Subcutaneous adipose tissue (tissue), 4 donors: ENCODE measurements around the gene SPRING1. TPM values are rescaled to one million over a fixed set of nuclear protein-coding genes. Genes with fewer than 3 reads are reported as not detected.

Experiments used
- total RNA-seq, 4 donors: library from RNA; depleted of rRNA; stranded (reverse); fragments of >200 nt; gene quantifications; one replicate each; pipeline ENCODE4 v1.1.0, GENCODE V29; 2016
- TF ChIP-seq, protein P1 (sequence below): fragments of 450-650 bp; IDR thresholded peaks from one replicate; pipeline ENCODE4 v1.5.1; 2016; ENCODE audit warnings: low read depth, mild to moderate bottlenecking, control low read depth, antibody characterized with exemption, moderate library complexity

SPRING1 gene
- total RNA-seq, 4 donors from 2014 or later = 9.6 to 38.1 (median 16.8) TPM

DNA sequence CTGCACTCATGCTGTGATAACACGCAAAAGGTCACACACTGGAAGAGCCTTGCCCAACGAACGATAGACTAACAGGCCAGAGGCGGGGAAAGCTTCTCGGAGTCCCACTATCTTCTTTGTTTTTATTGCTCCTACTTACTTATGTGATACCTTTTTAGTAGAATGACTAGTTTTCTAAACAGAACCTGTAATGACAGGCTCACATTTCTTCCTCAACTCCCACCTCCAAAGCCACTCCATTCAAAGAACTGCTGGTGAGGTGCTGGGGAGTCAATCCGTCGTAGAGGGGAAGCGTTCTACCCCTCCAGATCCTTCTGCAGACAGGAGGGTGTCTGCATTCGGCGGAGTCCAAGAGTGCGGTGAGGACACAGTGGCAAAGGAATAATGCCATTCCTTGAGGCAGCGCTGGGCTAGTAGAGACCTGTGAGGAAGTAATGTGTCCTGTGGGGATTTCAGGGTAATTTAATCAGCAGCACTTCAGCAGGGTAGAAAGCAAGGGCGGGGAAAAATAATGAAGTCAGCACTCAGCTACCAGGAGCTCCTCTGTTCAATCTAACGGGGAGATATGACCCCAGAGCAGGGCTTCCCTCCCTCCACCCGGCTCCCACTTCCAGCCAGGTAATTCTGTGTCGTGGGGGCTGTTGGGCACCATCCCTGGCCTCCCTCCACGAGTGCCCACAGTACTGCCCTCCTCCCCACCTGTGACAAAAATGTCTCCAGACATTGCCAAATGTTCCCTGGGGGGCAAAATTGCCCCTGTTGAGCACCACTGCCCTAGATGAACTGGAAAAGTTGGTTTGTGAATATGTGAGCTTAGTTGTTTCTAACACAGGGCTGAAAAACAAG lies 25.2 kb downstream of the SPRING1 start:
- TF ChIP-seq, protein P1, sequence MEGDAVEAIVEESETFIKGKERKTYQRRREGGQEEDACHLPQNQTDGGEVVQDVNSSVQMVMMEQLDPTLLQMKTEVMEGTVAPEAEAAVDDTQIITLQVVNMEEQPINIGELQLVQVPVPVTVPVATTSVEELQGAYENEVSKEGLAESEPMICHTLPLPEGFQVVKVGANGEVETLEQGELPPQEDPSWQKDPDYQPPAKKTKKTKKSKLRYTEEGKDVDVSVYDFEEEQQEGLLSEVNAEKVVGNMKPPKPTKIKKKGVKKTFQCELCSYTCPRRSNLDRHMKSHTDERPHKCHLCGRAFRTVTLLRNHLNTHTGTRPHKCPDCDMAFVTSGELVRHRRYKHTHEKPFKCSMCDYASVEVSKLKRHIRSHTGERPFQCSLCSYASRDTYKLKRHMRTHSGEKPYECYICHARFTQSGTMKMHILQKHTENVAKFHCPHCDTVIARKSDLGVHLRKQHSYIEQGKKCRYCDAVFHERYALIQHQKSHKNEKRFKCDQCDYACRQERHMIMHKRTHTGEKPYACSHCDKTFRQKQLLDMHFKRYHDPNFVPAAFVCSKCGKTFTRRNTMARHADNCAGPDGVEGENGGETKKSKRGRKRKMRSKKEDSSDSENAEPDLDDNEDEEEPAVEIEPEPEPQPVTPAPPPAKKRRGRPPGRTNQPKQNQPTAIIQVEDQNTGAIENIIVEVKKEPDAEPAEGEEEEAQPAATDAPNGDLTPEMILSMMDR = no peak

DNA sequence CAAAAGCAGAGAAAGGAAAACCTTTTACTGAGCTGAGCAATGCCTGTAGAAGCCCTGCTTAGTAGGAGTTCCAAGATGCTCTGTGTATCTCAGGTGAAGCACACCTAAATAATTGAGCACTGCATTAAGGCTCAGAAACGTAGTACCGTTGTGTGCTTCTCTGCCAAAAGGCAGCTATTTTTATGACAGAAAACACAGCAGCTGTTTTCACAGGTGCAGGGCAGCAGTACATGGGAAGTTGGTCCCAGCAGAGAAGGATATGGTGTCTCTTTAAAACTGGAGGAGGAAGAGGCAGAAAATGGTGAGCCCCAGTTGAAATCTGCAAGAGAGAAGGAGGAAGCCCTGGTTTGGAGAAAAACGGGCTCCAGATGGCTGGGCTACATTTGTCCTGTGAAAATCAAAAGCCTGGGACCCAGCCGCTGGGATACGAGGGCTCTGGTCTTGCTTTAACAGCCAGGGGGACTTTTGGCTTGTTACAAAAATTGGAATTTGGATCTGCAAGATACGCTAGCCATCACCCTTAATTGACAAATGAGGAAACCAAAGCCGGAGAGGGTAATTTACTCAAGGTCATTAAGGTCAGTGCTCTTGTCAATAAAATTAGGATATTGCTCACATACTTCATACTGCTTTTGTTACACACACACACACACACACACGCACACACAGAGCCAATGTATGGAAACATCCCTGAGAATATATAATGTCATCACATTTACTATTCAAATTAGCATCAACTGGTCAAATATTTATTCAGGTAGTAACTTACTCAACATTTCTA lies 27.3 kb downstream of the SPRING1 start:
- TF ChIP-seq, protein P1 = no peak

DNA sequence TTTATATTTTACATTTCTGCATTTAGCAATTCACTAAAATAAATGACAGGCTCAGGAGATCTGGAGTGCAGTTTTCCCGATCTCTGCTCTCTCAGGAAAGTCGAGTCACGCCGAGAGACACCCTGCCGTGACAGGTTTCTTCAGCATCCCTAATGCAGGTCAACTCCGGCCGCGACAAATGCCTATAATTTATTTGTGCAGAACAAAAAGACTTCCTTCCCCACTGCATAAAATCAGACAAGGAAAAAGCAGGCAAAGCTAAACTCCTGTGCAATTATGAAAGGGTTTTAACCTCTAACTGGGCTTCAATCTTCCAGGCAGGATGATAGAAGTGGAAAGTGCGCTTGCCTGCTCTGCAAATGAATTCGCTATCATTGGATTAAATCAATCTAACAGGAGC lies 28.1 kb downstream of the SPRING1 start:
- TF ChIP-seq, protein P1 = no peak

DNA sequence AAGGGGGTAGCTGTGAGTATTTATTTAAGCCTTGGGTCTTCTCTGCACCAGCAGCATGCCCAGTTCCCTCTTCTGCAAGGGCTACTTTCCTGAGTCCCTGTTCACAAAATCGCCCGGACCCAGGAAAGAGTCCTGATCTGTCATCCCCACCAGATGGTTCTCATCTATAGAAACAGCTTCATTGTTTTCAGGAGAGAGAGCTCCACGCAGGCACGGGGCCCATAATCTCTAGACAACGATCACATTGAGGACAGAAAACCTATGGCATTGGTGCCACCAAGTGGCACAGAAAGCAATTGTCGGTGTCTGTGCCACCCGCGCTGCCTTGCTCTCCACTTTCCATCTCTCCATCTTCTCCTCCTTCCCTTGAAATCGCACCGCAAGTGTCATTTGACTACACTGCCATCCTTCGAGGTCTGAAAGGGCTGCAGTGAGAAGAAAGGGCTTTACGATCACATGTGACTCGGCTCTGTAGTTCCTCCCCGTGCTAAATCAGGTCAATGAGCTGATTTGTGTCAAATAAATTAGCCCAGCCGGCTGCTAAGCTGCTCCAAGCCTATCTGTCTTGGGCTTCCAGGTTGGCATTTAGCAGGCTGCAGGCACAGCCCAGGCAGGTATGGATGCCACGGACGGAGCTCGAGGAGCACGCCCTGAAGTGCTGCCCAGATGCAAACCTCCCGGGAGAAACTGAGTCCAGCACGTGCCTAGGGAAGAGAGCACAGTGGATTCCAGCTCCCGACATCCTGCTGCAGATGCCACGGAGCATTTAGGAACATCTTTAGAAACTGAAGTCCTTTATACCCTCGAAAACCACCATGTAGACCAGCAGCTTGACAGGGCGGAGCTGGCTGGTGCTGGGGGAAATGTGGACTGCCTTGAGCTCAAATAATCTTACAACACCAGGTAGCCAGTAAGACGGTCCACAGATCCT lies 28.8 kb downstream of the SPRING1 start:
- TF ChIP-seq, protein P1 = no peak

DNA sequence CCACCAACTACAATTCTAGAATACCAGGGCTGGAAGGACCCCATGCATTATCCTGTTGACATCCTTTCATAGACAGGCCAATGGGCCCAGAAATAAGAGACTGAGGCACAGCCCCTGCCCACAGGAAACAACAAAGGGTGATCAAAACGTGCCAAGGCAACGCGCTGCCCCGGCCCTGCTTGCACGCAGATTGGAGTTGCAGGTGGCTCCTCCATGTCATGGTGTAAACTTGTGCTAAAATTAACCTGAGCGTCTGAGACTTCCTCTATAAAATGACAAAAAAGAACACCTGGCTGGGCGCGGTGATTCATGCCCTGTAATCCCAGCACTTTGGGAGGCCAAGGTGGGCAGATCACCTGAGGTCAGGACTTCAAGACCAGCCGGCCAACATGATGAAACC lies 30.1 kb downstream of the SPRING1 start:
- TF ChIP-seq, protein P1 = no peak

DNA sequence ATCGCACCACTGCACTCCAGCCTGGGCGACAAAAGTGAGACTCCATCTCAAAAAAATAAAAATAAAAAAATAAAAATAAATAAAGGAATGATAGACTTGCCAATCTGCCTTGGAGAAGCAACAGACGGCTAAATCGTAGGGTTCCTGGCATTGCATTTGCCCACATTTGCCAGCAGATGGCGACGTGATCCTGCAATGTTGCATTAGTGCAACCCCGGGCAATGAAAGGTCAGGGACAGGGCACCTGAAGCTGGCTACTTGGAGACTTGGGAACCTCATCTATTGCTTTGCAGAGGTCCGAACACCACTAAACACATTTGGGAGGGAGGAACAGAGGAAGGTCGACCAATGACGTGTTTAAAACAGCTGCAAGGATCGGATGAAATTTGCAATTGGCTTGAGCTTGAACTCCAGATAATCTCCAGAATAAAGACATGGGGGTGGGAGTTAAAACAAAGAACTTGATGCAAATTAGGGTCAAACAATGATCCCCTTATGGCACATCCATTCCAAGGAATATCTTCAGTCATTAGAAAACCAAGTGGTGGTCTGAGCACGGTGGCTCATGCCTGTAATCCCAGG lies 34.6 kb downstream of the SPRING1 start:
- TF ChIP-seq, protein P1 = no peak
